Mucosa of rectum (tissue), 2 donors: ENCODE results near the gene MATCAP1.

Experiments
- H3K27ac ChIP-seq, 2 donors: one replicate each; pipeline ENCODE4 v1.7.0; 2013; ENCODE audit warnings: inconsistent platforms in 2 of 2, low read depth in 2 of 2, low read length in 2 of 2
- H3K27me3 ChIP-seq, 2 donors: one replicate each; pipeline ENCODE4 v1.7.0; 2013; ENCODE audit warnings: low read length in 2 of 2; ENCODE audit not compliant: control insufficient read depth in 2 of 2, insufficient read depth in 2 of 2
- H3K36me3 ChIP-seq, 2 donors: one replicate each; pipeline ENCODE4 v1.7.0; 2013; ENCODE audit warnings: low read length in 2 of 2; ENCODE audit not compliant: control insufficient read depth in 2 of 2, insufficient read depth in 2 of 2
- H3K4me1 ChIP-seq, 2 donors: one replicate each; pipeline ENCODE4 v1.7.0; 2013; ENCODE audit warnings: low read length in 2 of 2, mild to moderate bottlenecking in 1 of 2; ENCODE audit not compliant: control insufficient read depth in 2 of 2, insufficient read depth in 2 of 2
- H3K4me3 ChIP-seq, 2 donors: one replicate each; pipeline ENCODE4 v1.7.0; 2013; ENCODE audit warnings: low read length in 2 of 2
- H3K9ac ChIP-seq, 2 donors: one replicate each; pipeline ENCODE4 v1.7.0; 2013; ENCODE audit warnings: low read length in 2 of 2, low read depth in 1 of 2, mild to moderate bottlenecking in 1 of 2
- H3K9me3 ChIP-seq, 2 donors: one replicate each; pipeline ENCODE4 v1.7.0; 2013; ENCODE audit warnings: low read length in 2 of 2; ENCODE audit not compliant: control insufficient read depth in 2 of 2
- donor health status: healthy.
- donor health status: Normal muscosa, but diverticular disease.

Gene MATCAP1

DNA sequence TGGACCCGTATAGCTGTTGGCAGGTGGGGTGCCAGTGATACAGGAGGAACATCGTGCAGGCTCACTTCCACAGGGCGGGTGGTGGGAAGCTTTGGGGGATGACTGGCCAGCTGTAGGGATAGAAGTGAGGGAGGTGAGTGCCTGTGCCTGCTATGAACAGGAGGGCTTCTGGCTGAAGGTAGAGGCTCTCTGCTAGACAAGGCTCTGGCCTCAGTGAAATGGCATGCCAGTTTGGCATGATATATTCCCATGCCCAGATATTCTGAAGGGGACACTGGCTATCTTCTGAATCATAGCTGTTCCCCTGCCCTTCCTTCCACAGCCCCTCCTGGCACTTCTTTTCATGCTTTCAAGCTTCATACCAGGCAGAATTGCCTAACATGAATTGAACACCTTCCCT is 54.9 kb downstream of the MATCAP1 start:
- H3K27ac ChIP-seq: no peak overlapping the region
- H3K4me3 ChIP-seq: no peak overlapping the region
- H3K27me3 ChIP-seq: no peaks in the 10 kb centered on the region
- H3K4me1 ChIP-seq: no peaks in the 10 kb centered on the region
- H3K9me3 ChIP-seq: no peaks in the 10 kb centered on the region
- H3K36me3 ChIP-seq: peaks cover 29 to 50% of the 10 kb centered on the region in 2 donors
- no peak overlapping the region for H3K9ac ChIP-seq

DNA sequence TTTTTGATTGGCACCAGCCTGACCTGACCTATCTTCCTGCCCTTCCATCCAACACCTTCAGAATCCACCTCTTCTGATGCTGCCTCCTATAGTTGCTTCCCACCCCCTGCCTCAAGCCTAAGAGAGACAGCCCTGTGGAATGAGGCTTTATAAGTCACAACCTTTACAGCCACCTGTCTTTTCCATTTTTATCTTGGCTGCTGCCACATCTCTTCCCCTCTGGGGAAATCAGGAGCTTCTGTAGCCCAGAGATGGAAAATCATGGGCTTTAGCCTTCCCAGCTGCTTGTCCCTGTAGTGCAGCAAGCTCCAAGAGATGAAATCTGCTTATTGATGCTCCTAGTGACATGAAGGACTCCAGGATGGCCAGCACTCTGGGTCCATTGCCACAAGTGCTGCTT is 55.3 kb downstream of the MATCAP1 start:
- Histone ChIP-seq H3K9me3 (no peaks in the 10 kb centered on the region), H3K9ac (no peak overlapping the region), H3K27ac (no peak overlapping the region), H3K36me3 (peaks cover 30 to 54% of the 10 kb centered on the region in 2 donors), H3K27me3 (no peaks in the 10 kb centered on the region), H3K4me1 (no peaks in the 10 kb centered on the region), H3K4me3 (no peak overlapping the region)
